MG63 (cell line): Measurements from ENCODE around the gene LRP4. TPM values are rescaled to one million over a fixed set of nuclear protein-coding genes. Genes with fewer than 3 reads are reported as not detected.

Source experiments
- DNase-seq: peaks from one replicate; pipeline ENCODE4 v3.0.0-alpha.2; 2020
- H3K27me3 ChIP-seq: fragments of 250-450 bp; sonication (Bioruptor Pico); 2 replicates; pipeline ENCODE4 v1.5.1; 2020; ENCODE audit warnings: mild to moderate bottlenecking, moderate library complexity
- H3K36me3 ChIP-seq: fragments of 250-450 bp; sonication (Bioruptor Pico); 2 replicates; pipeline ENCODE4 v1.5.1; 2020; ENCODE audit warnings: mild to moderate bottlenecking, moderate library complexity
- H3K4me3 ChIP-seq: fragments of 250-450 bp; sonication (Bioruptor Pico); 2 replicates; pipeline ENCODE4 v1.5.1; 2020; ENCODE audit warnings: mild to moderate bottlenecking, moderate library complexity
- H3K9me3 ChIP-seq: fragments of 250-450 bp; sonication (Bioruptor Pico); 2 replicates; pipeline ENCODE4 v1.5.1; 2020; ENCODE audit warnings: mild to moderate bottlenecking, moderate library complexity
- total RNA-seq: library from RNA; depleted of rRNA; stranded (reverse); fragments of >200 nt; shearing (Covaris generic); gene quantifications from 2 replicates; pipeline ENCODE4 v1.2.3, GENCODE V29; 2014; ENCODE audit warnings: low replicate concordance

The LRP4 gene
- total RNA-seq, 1 experiment from 2014 or later: 0.03 TPM

DNA sequence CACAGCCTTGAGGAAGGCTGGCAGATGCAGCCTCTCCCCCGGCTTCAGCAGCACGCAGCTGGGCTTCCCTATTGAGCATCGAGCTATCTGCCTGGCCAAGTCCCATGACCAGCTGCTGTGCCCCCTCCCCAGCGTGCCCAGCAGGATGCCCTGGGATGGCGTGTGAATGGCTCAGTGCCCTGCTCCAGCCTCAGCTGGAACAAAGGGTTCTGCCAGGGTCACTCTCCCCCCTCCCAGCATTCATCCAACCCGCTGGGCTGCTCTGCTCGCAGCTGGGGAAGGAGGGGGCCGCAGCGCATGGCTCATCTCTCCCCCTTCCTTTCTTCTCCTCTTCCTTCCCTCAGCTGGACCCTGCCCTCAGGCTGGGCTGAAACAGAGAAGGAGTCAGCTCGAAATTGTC lies 14.5 kb downstream of the LRP4 start:
- Histone ChIP-seq H3K36me3 (no peaks in the 10 kb centered on the region), H3K27me3 (no peaks in the 10 kb centered on the region), H3K9me3 (no peaks in the 10 kb centered on the region), H3K4me3 (no peak overlapping the region)
- no peak for DNase-seq

DNA sequence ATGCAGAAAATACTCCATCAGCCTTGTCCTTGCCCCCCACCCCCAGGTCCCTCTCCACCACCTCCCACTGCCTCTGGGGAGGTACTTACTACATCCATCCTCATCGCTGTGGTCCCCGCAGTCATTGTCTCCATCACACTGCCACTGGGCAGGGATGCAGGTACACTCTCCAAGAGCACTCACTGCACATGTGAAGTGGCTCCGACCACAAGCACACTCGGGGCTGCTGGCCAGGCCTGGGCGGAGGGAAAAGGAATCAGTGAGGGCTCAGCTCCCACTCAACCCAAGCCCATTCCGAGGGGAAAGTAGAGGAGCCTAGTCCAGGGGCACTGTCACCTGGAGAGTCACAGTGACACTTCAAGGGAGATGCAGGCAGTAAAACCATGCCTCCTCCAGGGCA lies 15.7 kb downstream of the LRP4 start:
- H3K27me3 ChIP-seq: no peaks in the 10 kb centered on the region
- no peaks in the 10 kb centered on the region for H3K9me3 ChIP-seq
- no peaks in the 10 kb centered on the region for H3K36me3 ChIP-seq
- no peak overlapping the region for H3K4me3 ChIP-seq
- no peak for DNase-seq

DNA sequence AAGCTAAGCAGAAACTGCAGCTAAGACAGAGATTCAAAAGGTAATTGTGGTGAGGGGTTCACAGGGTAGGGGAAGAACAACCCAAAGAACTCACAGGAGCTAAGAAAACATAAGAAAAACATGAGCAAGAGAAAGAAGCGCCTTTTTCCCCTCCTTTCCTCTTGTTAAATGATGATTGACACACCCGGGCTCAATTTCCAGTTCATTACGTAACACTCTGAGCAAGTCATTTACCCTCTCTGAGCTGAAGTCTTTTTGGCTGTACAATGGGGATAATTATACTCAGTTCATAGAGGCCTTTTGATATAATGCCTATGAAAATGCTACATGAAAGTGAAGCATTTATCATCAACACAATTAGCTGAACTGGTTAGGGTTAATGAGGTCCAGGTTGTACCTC lies 17.2 kb downstream of the LRP4 start:
- H3K4me3 ChIP-seq: no peak overlapping the region
- no peaks in the 10 kb centered on the region for H3K27me3 ChIP-seq
- H3K36me3 ChIP-seq: no peaks in the 10 kb centered on the region
- DNase-seq: no peak
- H3K9me3 ChIP-seq: no peaks in the 10 kb centered on the region

DNA sequence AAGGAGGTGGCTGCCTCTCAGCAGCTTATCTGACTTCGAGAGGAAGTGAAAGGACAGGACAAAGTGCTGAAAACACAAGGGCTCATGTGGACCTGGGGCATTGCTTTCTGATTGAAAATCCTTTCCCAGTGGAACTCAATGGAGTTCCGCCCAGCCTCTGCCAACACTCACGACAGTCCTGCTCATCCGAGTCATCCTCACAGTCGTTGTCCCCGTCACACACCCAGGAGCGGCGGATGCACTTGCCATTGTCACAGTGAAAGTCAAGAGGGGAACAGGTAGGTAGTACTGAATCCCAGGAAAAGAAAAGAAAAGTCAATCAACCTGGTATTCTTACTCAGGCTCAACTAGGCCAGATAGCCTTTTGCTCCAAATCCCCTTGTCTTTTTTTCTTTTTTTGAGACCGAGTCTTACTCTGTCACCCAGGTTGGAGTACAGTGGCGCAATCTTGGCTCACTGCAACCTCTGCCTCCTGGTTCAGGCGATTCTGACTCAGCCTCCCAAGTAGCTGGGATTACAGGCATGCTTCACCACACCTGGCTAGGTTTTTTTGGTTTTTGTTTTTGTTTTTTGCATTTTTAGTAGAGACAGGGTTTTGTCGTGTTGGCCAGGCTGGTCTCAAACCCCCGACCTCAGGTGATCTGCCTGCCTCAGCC lies 18.1 kb downstream of the LRP4 start:
- no peak overlapping the region for H3K4me3 ChIP-seq
- DNase-seq: no peak
- no peaks in the 10 kb centered on the region for H3K36me3 ChIP-seq
- H3K9me3 ChIP-seq: no peaks in the 10 kb centered on the region
- no peaks in the 10 kb centered on the region for H3K27me3 ChIP-seq

DNA sequence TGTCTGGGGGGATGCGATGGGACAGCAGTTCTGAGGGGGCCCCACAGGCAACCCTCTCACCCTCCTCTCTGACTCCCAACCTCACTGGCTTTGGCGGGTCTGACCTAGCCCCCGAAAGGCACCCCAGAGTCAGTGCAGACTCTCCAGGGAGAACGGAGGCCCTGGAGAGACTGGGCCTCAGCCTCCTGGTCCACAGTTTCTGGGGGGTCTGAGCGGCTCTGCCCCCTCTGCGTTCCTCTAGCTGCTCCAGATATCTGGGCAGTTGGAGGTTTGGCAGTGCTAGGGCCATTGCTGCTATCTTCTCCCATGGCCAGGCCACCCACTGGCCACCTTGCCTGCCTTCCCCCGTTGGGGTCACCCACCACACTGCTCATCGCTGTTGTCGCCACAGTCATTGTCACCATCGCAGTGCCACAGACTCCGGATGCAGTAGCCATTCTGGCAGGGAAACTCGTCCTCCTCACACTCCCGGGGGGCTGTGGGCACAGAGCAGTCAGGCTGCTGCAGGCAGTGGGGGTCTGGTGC lies 18.8 kb downstream of the LRP4 start:
- Histone ChIP-seq H3K4me3 (no peak overlapping the region), H3K36me3 (no peaks in the 10 kb centered on the region), H3K27me3 (no peaks in the 10 kb centered on the region), H3K9me3 (no peaks in the 10 kb centered on the region)
- DNase-seq: no peak

DNA sequence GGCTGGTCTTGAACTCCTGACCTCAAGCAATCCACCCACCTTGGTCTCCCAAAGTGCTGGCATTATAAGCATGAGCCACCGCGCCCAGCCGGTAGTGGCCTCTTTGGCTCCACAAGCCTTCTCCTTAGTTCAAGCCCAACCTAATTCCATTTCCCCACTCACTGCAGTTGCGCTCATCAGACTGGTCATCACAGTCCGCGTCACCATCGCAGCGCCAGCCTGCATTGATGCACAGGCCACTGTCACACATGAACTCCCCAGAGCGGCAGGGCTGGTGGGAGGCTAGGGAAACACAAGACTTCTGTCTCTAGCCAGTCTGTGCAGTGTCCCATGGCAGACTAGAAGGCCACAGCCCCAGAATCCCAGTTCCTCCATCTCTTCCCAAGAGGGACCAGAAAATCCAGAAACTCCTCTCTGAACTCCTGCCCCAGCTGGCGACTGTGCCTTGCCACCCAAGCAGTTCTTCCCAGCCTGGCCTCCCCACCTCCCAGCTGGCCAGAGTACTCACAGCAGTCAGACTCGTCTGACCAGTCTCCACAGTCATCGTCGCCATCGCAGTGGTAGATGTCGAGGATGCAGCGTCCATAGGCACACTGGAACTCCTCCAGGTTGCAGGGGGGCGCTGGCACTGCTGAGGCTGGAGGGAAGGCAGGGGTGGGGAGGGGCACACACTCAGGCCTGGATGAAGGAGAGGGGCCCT lies 19.8 kb downstream of the LRP4 start:
- Histone ChIP-seq H3K4me3 (no peak overlapping the region), H3K27me3 (no peaks in the 10 kb centered on the region), H3K9me3 (no peaks in the 10 kb centered on the region), H3K36me3 (no peaks in the 10 kb centered on the region)
- no peak for DNase-seq

DNA sequence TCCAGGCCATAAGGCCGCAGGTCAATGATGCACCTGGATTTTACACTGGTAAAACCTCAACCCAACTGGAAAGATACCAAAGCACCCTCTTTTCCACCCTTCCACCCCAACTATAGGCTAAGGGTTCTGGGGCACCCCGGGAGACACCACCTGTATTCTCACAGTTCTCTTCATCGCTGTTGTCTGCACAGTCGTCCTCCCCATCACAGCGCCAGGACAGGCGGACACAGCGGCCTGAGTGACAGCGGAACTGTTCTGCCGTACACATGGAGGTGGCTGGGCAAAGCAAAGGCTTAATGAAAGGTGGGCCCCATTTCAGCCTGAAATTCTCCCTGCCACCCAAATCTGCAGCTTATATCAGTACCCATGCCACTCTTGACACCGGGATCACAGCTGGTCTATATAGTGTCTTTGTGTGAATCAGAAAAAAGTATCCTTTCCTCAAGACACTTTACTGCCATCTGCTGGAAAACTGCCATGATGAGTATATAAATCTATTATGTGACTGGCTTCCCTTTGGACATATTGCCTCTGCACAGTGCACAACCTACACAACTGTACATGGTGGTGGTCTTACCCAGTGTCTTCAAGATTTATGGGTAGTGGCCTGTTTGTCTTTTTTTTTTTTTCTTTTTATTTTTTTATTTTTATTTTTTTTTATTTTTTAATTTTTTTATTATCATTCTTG lies 21.5 kb downstream of the LRP4 start:
- H3K27me3 ChIP-seq: no peaks in the 10 kb centered on the region
- H3K9me3 ChIP-seq: no peaks in the 10 kb centered on the region
- no peak overlapping the region for H3K4me3 ChIP-seq
- no peaks in the 10 kb centered on the region for H3K36me3 ChIP-seq
- DNase-seq: no peak

DNA sequence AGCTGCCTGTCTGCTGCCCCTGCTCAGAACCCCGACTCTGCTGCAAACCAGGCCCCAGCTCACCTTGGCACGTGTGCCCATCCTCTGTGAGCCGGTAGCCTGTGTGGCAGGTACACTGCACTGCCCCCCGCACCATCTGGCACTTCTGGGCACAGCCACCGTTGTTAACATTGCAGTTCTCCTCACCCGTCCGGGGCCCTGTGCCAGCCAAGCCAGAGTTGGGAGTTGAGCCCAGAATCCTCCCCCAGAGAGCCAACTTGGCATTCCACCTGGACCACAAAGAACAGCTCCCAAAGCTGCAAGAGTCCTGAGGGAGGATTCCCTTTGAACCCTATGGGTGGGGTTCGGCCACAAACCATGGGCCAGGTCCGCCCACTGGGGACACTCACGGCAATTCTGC lies 22.5 kb downstream of the LRP4 start:
- Histone ChIP-seq H3K9me3 (no peaks in the 10 kb centered on the region), H3K27me3 (no peaks in the 10 kb centered on the region), H3K4me3 (no peak overlapping the region), H3K36me3 (no peaks in the 10 kb centered on the region)
- DNase-seq: peak; percentile 85

DNA sequence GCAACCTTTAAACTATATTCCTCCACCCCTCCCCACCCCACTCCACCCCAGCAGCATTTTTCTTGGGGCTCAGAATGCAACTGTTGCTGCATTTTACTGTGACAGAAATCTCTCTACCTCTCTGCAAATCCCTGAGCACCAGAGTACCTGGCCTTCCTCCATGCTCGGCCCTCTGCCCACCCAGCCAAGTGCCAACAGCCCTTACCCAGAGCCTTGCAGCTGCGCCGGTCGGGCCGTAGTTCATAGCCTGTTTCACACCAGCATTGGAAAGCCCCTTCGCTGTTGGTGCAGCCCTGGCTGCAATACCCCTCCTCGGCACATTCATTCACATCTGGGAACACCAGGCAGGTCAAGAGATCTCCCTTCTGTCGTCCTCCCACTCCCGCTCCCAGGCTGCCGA lies 23.4 kb downstream of the LRP4 start:
- Histone ChIP-seq H3K9me3 (no peaks in the 10 kb centered on the region), H3K36me3 (no peaks in the 10 kb centered on the region), H3K27me3 (no peaks in the 10 kb centered on the region), H3K4me3 (no peak overlapping the region)
- DNase-seq: no peak

DNA sequence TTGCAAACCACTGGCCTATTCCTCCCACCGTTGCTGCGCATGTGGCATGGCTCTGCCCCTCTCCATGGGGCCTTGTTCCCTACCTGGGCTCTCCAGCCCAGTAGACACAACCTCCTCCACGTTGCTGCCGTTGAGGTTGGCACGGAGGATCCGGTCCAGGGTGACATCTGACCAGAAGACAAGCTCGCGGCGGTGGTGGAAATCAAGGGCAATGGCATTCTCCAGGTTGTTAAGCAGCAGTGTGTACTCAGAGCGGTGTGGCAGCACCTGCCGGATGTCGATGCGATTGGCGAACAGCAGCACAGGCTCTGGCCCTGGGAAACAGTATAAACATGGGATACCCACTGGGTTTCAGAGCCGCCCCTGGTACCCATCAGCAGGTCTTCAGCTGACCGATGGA lies 23.8 kb downstream of the LRP4 start:
- H3K27me3 ChIP-seq: no peaks in the 10 kb centered on the region
- H3K9me3 ChIP-seq: no peaks in the 10 kb centered on the region
- DNase-seq: no peak
- H3K4me3 ChIP-seq: no peak overlapping the region
- H3K36me3 ChIP-seq: no peaks in the 10 kb centered on the region

DNA sequence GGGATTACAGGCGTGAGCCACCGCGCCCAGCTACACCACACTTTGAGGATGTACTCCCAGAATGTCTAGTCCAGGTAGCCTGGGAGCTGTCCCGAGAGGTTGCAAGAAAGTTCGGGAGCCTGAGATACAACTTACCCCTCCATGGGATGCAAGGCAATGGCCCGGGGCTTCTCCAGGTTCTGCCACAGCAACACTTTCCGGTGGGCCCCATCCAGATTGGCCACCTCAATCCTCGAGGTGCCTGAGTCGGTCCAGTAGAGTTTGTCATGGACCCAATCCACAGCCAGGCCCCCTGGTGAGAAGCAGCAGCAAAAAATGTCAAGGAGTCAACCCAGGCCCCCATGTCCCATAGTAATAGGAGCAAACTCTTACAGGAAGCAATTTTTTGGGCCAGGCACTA lies 25.5 kb downstream of the LRP4 start:
- Histone ChIP-seq H3K27me3 (peaks cover 6% of the 10 kb centered on the region; the same call in 1 of the 2 replicates), H3K36me3 (no peaks in the 10 kb centered on the region), H3K4me3 (no peak overlapping the region), H3K9me3 (no peaks in the 10 kb centered on the region)
- DNase-seq: no peak

DNA sequence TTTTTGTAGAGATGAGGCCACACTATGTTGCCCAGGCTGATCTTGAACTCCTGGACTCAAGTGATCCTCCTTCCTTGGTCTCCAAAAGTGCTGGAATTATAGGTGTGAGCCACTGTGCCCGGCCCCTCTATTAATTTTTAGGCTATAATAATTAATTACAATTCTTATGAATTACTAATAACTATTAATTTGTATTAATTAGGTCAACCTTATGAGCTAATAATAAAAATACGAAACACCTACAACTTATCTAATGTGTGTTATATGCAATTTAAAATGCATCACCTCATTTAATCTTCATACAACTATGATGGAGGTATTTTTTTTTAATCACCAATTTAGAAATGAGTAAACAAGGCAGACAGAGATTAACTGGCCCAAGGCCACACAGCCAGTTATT lies 26.2 kb downstream of the LRP4 start:
- DNase-seq: no peak
- Histone ChIP-seq H3K36me3 (no peaks in the 10 kb centered on the region), H3K27me3 (peaks cover 6% of the 10 kb centered on the region; the same call in 1 of the 2 replicates), H3K4me3 (no peak overlapping the region), H3K9me3 (no peaks in the 10 kb centered on the region)

DNA sequence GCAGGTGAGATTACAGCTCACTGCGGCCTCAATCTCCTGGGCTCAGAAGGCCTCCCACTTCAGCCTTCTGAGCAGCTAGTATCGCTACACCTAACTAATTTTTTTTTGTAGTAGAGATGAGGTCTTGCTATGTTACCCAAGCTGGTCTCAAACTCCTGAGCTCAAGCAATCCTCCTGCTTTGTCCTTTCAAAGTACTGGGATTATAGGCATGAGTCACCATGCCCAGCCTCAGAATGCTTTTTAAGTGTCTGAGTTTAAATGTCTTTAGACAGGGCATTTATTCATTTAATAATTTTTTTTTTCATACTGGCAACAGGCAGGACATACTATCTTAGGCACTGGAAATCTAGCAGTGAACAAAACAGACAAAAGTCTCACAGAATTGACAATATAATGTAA lies 27.7 kb downstream of the LRP4 start:
- Histone ChIP-seq H3K36me3 (no peaks in the 10 kb centered on the region), H3K9me3 (no peaks in the 10 kb centered on the region), H3K4me3 (no peak overlapping the region), H3K27me3 (peaks cover 6% of the 10 kb centered on the region; the same call in 1 of the 2 replicates)
- peak; percentile 11 for DNase-seq

DNA sequence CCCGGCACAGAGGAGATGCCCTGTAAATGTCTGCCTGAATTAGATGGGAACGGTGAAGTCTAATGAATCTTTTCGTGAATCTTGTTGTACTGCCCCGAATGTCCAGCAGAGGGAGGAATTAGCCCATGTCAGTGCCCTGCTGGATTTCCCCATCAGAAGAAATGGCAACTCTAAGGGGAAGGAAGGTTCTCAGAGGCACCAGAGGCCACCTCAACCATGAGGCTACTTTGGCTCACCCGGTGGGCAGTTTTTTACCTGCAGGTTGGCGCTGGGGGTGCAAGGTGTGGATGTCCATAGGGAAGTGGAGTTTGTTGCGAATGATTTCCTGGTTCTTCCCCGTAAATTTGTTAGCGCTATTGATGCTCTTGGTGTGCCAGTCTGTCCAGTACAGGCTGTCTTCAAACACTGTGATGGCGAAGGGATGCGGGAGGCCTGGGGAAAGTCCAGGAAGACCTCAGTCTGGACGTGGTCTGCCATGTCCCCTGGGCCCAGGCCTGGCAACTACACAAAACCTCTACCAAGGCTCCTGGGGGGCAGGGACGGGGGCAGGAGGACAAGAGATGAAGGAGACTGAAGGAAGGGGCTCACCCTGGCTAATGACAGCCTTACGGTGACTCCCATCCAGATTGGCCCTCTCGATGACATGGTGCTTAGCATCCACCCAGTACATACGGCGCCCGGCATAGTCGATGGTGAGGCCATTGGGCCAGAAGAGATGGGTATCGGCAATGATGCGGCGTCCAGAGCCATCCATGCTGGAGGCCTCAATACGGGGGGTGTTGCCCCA lies 28.5 kb downstream of the LRP4 start:
- peak; percentile 28 for DNase-seq
- Histone ChIP-seq H3K9me3 (no peaks in the 10 kb centered on the region), H3K36me3 (no peaks in the 10 kb centered on the region), H3K27me3 (peaks cover 6% of the 10 kb centered on the region; the same call in 1 of the 2 replicates), H3K4me3 (no peak overlapping the region)

DNA sequence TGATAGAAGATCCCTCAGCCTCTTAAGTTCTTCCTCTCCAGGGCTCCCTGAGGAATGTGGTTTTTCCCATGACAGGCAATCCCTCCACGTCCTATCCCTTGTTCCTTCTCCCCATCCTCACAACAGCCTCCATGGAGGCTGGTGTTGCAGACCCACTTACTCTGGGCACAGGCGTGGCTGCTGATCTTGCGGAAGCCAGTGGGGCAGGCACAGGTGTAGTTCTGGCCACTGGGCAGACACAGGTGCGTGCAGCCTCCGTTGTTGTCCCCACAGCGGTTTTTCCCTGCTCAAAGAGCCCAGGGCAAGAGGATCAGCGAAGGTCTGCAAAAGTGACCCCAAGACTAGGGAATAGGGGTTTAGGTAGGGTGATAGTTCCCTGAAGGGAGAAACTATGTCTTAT lies 29.1 kb downstream of the LRP4 start:
- Histone ChIP-seq H3K36me3 (no peaks in the 10 kb centered on the region), H3K27me3 (peaks cover 6% of the 10 kb centered on the region; the same call in 1 of the 2 replicates), H3K9me3 (no peaks in the 10 kb centered on the region), H3K4me3 (no peak overlapping the region)
- DNase-seq: no peak

DNA sequence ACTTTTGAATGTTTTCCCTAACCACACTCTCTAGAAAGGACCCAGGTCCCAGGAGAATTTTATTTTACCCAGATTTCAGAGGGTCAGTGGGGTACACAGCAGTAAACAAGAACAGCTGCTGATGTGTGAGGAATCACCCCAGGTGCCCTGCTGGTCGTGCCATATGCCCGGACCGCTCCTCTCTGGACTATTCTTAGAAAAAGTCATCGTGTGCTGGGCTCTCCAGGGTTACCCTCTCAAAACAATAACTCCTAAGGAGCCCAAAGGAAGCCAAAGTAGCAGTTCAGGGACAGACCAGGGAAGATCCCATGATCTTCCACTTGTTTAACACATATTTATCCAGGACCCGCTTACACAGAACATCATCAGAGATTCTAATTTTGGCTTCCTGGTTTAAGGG lies 29.7 kb downstream of the LRP4 start:
- Histone ChIP-seq H3K27me3 (peaks cover 6% of the 10 kb centered on the region; the same call in 1 of the 2 replicates), H3K9me3 (no peaks in the 10 kb centered on the region), H3K36me3 (no peaks in the 10 kb centered on the region), H3K4me3 (no peak overlapping the region)
- no peak for DNase-seq

DNA sequence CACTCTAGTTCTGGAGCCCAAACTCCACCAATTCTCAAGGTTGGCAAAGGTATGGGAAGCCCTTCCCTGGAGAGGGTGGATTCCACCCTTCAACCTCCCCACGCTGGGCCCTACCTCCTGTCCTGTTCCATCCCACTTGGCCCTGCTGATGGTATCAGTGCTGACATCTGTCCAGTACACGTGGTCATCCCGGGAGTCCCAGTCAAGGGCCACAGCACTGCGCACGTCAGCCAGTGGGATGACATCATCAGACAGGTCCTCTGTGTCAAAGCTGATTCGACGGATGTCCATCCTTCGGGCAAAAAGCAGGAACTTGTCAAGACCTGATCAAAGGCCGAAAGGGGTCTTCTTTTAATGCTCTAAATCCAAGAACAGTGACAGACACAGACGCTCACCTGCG lies 32.1 kb downstream of the LRP4 start:
- Histone ChIP-seq H3K36me3 (no peaks in the 10 kb centered on the region), H3K9me3 (no peaks in the 10 kb centered on the region), H3K4me3 (no peak overlapping the region), H3K27me3 (peaks cover 6% of the 10 kb centered on the region; the same call in 1 of the 2 replicates)
- no peak for DNase-seq
